OCI-LY7 (cell line): ENCODE results near the gene COL5A2. TPM values are rescaled to one million over a fixed set of nuclear protein-coding genes. Genes with fewer than 3 reads are reported as not detected.

Experiments
- BruUV-seq: library from RNA; stranded (reverse); fragments of 400-500 nt; replicated peaks from 2 replicates; lab custom pipeline; 2021; lab: Mats Ljungman, UMichigan
- CTCF ChIA-PET: fragments of 300-600 bp; sonication (Branson Sonifier 250); formaldehyde crosslinking; loops from one replicate; lab custom pipeline; 2022; ENCODE audit warnings: antibody characterized with exemption; ENCODE audit not compliant: unreplicated experiment; lab: Charles Lee
- POLR2A ChIA-PET: fragments of 300-600 bp; sonication (Branson Sonifier 250); formaldehyde crosslinking; loops from one replicate; lab custom pipeline; 2022; ENCODE audit warnings: antibody characterized with exemption; lab: Charles Lee
- DNase-seq: peaks from one replicate; pipeline ENCODE4 v3.0.0-alpha.2; 2015; ENCODE audit warnings: low spot score
- H2AFZ ChIP-seq: fragments of 200-600 bp; sonication (generic), shearing (Covaris generic); 2 replicates; pipeline ENCODE4 v1.6.1; 2014; ENCODE audit warnings: mild to moderate bottlenecking, antibody characterized with exemption, low read length, moderate library complexity
- H3K27ac ChIP-seq: fragments of 200-600 bp; sonication (generic); 2 replicates; pipeline ENCODE4 v1.5.1; 2014; ENCODE audit warnings: mixed run types, low read depth, mild to moderate bottlenecking, moderate library complexity, low read length, inconsistent platforms; ENCODE audit not compliant: poor library complexity, severe bottlenecking
- H3K36me3 ChIP-seq: fragments of 200-600 bp; sonication (generic); 2 replicates; pipeline ENCODE4 v1.6.1; 2014; ENCODE audit warnings: mild to moderate bottlenecking, antibody characterized with exemption, low read length, moderate library complexity, mixed read lengths; ENCODE audit not compliant: insufficient read depth
- H3K4me1 ChIP-seq: fragments of 200-600 bp; sonication (generic); 2 replicates; pipeline ENCODE4 v1.5.1; 2014; ENCODE audit warnings: mild to moderate bottlenecking, low read length; ENCODE audit not compliant: insufficient read depth, poor library complexity, severe bottlenecking
- H3K4me2 ChIP-seq: fragments of 200-600 bp; sonication (generic); 2 replicates; pipeline ENCODE4 v1.6.1; 2014; ENCODE audit warnings: mild to moderate bottlenecking, low read length
- H3K4me3 ChIP-seq: fragments of 200-600 bp; sonication (generic); 2 replicates; pipeline ENCODE4 v1.5.1; 2014; ENCODE audit warnings: mild to moderate bottlenecking, low read depth, low read length; ENCODE audit not compliant: poor library complexity, severe bottlenecking
- H3K79me2 ChIP-seq: fragments of 200-600 bp; sonication (generic); 2 replicates; pipeline ENCODE4 v1.6.1; 2016; ENCODE audit warnings: low read depth, mild to moderate bottlenecking, low read length, moderate library complexity, mixed read lengths; ENCODE audit not compliant: insufficient read depth
- H3K9me2 ChIP-seq: fragments of 200-600 bp; sonication (generic); 2 replicates; pipeline ENCODE4 v1.6.1; 2016; ENCODE audit warnings: mild to moderate bottlenecking, low read length, mixed read lengths; ENCODE audit not compliant: insufficient read depth
- H3K9me3 ChIP-seq: fragments of 200-600 bp; sonication (generic); 2 replicates; pipeline ENCODE4 v1.6.1; 2014; ENCODE audit warnings: mild to moderate bottlenecking, mixed run types, low read length, mixed read lengths
- H4K20me1 ChIP-seq: fragments of 200-600 bp; sonication (generic); 2 replicates; pipeline ENCODE4 v1.6.1; 2014; ENCODE audit warnings: mild to moderate bottlenecking, antibody characterized with exemption, low read length, moderate library complexity, mixed read lengths; ENCODE audit not compliant: insufficient read depth
- CTCF ChIP-seq: fragments of 200-600 bp; sonication (generic); conservative IDR thresholded peaks from 2 replicates; pipeline ENCODE4 v1.5.1; 2014; ENCODE audit warnings: mild to moderate bottlenecking, antibody characterized with exemption, low read length, moderate library complexity, mixed read lengths
- EZH2phosphoT487 ChIP-seq: fragments of 200-600 bp; sonication (generic); IDR thresholded peaks from 2 replicates; pipeline ENCODE4 v1.6.1; 2018; ENCODE audit warnings: low read depth, borderline replicate concordance, mild to moderate bottlenecking, mixed run types, antibody characterized with exemption, low read length, moderate library complexity, mixed read lengths
- intact Hi-C: fragments of 100-400 bp; cut with micrococcal nuclease; formaldehyde crosslinking; loops from one replicate; pipeline ENCODE4 v1.10.0; 2022; ENCODE audit not compliant: unreplicated experiment
- total RNA-seq, 2 experiments: library from RNA; depleted of rRNA in 1 of 2; stranded (reverse); fragments of >200 nt in 1 of 2; shearing (Covaris generic) in 1 of 2; gene quantifications; 2 replicates each; pipeline ENCODE4 v1.2.3, GENCODE V29; 2014 to 2022

COL5A2 gene
- total RNA-seq, 2 experiments from 2014 or later: 0.50 to 0.61 TPM

- Histone ChIP-seq H3K27ac (no peak overlapping the region), H3K9me2 (no peaks in the 10 kb centered on the region), H3K4me3 (no peak overlapping the region), H3K9me3 (no peaks in the 10 kb centered on the region), H4K20me1 (no peaks in the 10 kb centered on the region), H3K79me2 (no peaks in the 10 kb centered on the region), H3K4me1 (no peaks in the 10 kb centered on the region), H2AFZ (no peak overlapping the region), H3K36me3 (no peaks in the 10 kb centered on the region), H3K4me2 (no peak overlapping the region)
- DNase-seq: no peak
- intact Hi-C loops: no loop called here
- TF ChIP-seq EZH2phosphoT487 (no peak), CTCF (no peak)
- ChIA-PET CTCF (no interaction called here), POLR2A (no interaction called here)
- no TSS peak for BruUV-seq
Measured at GRCh38 chr2:189092936-189093335, 86.6 kb downstream of the COL5A2 start.

- intact Hi-C loops: no loop called here
- CTCF ChIA-PET: no interaction called here
- H3K4me1 ChIP-seq: no peaks in the 10 kb centered on the region
- H3K36me3 ChIP-seq: no peaks in the 10 kb centered on the region
- H3K9me3 ChIP-seq: no peaks in the 10 kb centered on the region
- H2AFZ ChIP-seq: no peak overlapping the region
- no peak for TF ChIP-seq EZH2phosphoT487
- no peak for TF ChIP-seq CTCF
- H4K20me1 ChIP-seq: no peaks in the 10 kb centered on the region
- no peak for DNase-seq
- no peak overlapping the region for H3K4me3 ChIP-seq
- BruUV-seq: no TSS peak
- no peak overlapping the region for H3K4me2 ChIP-seq
- H3K9me2 ChIP-seq: no peaks in the 10 kb centered on the region
- H3K27ac ChIP-seq: no peak overlapping the region
- POLR2A ChIA-PET: no interaction called here
- no peaks in the 10 kb centered on the region for H3K79me2 ChIP-seq
Measured at GRCh38 chr2:189091253-189091652, 88.3 kb downstream of the COL5A2 start.

GRCh38 chr2:189088591-189089205 lies 90.9 kb downstream of the COL5A2 start:
- Histone ChIP-seq H3K36me3 (no peaks in the 10 kb centered on the region), H3K9me2 (no peaks in the 10 kb centered on the region), H3K4me2 (no peak overlapping the region), H3K4me3 (no peak overlapping the region), H3K4me1 (no peaks in the 10 kb centered on the region), H4K20me1 (no peaks in the 10 kb centered on the region), H2AFZ (no peak overlapping the region), H3K27ac (no peak overlapping the region), H3K9me3 (no peaks in the 10 kb centered on the region), H3K79me2 (no peaks in the 10 kb centered on the region)
- intact Hi-C loops: no loop called here
- TF ChIP-seq CTCF: no peak
- TF ChIP-seq EZH2phosphoT487: no peak
- POLR2A ChIA-PET: no interaction called here
- no TSS peak for BruUV-seq
- CTCF ChIA-PET: no interaction called here
- no peak for DNase-seq
